ENCODE measurements around the gene CCDC136. TPM values are rescaled to one million over a fixed set of nuclear protein-coding genes. Genes with fewer than 3 reads are reported as not detected.

CCDC136 gene
- total RNA-seq, 1 experiment from 2014 or later = 11.1 TPM

- DNase-seq (ENCODE audit: low read depth, low spot score) (no peak), ATAC-seq (no peak)
- H3K4me2 ChIP-seq (ENCODE audit: low read length) = no peak overlapping the region
- no peaks in the 10 kb centered on the region for H3K4me1 ChIP-seq (ENCODE audit: control insufficient read depth in 1 of 2, insufficient read depth in 2 of 2, low read length in 2 of 2)
- H3K9me2 ChIP-seq (ENCODE audit: insufficient read depth) = no peaks in the 10 kb centered on the region
- H3K4me3 ChIP-seq (replicated peaks in 1 of 2; ENCODE audit: low read depth in 1 of 2, low read length in 2 of 2) = no peak overlapping the region
- intact Hi-C loops (cut with micrococcal nuclease) = no loop called here
- no peaks in the 10 kb centered on the region for H4K20me1 ChIP-seq (ENCODE audit: insufficient read depth)
- peaks cover 33 to 36% of the 10 kb centered on the region in 2 experiments for H3K36me3 ChIP-seq (ENCODE audit: control insufficient read depth in 1 of 2, insufficient read depth in 2 of 2, low read length in 2 of 2)
- H3K9ac ChIP-seq (ENCODE audit: low read length) = no peak overlapping the region
- ChIA-PET CTCF (no interaction called here), RAD21 (ENCODE audit: low non-redundant PET in 1 of 2, low total read pairs in 2 of 2, uncharacterized antibody in 2 of 2, unreplicated experiment in 2 of 2) (no interaction called here), POLR2A (no interaction called here)
- no peak overlapping the region for H3K27ac ChIP-seq (ENCODE audit: low read depth, low read length)
- H3K9me3 ChIP-seq (ENCODE audit: control insufficient read depth in 1 of 2, insufficient read depth in 1 of 2, low read depth in 1 of 2, low read length in 2 of 2) = no peaks in the 10 kb centered on the region
- no peak for TF ChIP-seq ZNF274 (IDR thresholded peaks at IDR 0.05; ENCODE audit: low read depth, low read length)
- no peak for TF ChIP-seq FOSL1 (IDR thresholded peaks at IDR 0.05; ENCODE audit: low read depth)
- TF ChIP-seq ELF1 (IDR thresholded peaks at IDR 0.05; ENCODE audit: borderline replicate concordance, low read depth) = no peak
- TF ChIP-seq ZFX (IDR thresholded peaks at IDR 0.05) = no peak
- TF ChIP-seq YY1 (IDR thresholded peaks at IDR 0.05; ENCODE audit: extremely low read depth, insufficient replicate concordance, low read depth, low read length) = no peak
- TF ChIP-seq RAD21 (IDR thresholded peaks at IDR 0.05; ENCODE audit: low read depth) = no peak
- TF ChIP-seq SP1 (IDR thresholded peaks at IDR 0.05; ENCODE audit: low read depth) = no peak
- no peak for TF ChIP-seq CEBPB (IDR thresholded peaks at IDR 0.05; ENCODE audit: low read depth)
- no peak for TF ChIP-seq CTCF (IDR thresholded peaks at IDR 0.05 in 2 of 3, conservative IDR thresholded peaks at IDR 0.05 in 1 of 3; ENCODE audit: borderline replicate concordance in 1 of 3, insufficient read depth in 1 of 3, low read depth in 2 of 3, low read length in 2 of 3)
- TF ChIP-seq POLR2AphosphoS5 (IDR thresholded peaks at IDR 0.05; ENCODE audit: low read depth, low read length) = no peak
- TF ChIP-seq ATF3 (IDR thresholded peaks at IDR 0.05) = no peak
- no peak for TF ChIP-seq EZH2 (IDR thresholded peaks at IDR 0.05)
- TF ChIP-seq SIN3A (IDR thresholded peaks at IDR 0.05; ENCODE audit: low read depth) = no peak
- TF ChIP-seq, protein P1, sequence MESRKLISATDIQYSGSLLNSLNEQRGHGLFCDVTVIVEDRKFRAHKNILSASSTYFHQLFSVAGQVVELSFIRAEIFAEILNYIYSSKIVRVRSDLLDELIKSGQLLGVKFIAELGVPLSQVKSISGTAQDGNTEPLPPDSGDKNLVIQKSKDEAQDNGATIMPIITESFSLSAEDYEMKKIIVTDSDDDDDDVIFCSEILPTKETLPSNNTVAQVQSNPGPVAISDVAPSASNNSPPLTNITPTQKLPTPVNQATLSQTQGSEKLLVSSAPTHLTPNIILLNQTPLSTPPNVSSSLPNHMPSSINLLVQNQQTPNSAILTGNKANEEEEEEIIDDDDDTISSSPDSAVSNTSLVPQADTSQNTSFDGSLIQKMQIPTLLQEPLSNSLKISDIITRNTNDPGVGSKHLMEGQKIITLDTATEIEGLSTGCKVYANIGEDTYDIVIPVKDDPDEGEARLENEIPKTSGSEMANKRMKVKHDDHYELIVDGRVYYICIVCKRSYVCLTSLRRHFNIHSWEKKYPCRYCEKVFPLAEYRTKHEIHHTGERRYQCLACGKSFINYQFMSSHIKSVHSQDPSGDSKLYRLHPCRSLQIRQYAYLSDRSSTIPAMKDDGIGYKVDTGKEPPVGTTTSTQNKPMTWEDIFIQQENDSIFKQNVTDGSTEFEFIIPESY (IDR thresholded peaks at IDR 0.05; ENCODE audit: extremely low read depth, insufficient replicate concordance, low read length) = no peak
- TF ChIP-seq EGR1 (IDR thresholded peaks at IDR 0.05; ENCODE audit: low read depth) = no peak
- no peak for TF ChIP-seq TCF7L2 (IDR thresholded peaks at IDR 0.05; ENCODE audit: borderline replicate concordance, extremely low read depth, insufficient read depth, insufficient read length)
- TF ChIP-seq POLR2A (IDR thresholded peaks at IDR 0.05; ENCODE audit: borderline replicate concordance, extremely low read depth, insufficient read depth, insufficient read length) = no peak
- TF ChIP-seq SRF (IDR thresholded peaks at IDR 0.05; ENCODE audit: low read depth) = no peak
- peaks cover 34% of the 10 kb centered on the region for H3K79me2 ChIP-seq (ENCODE audit: insufficient read depth, low read length)
- no peaks in the 10 kb centered on the region for H3K27me3 ChIP-seq (ENCODE audit: insufficient read depth, low read length)
- BruUV-seq (replicated peaks) = no TSS peak
- no peak overlapping the region for H2AFZ ChIP-seq (ENCODE audit: low read depth, low read length, poor library complexity, severe bottlenecking)
These were observed 32.5 kb upstream of the CCDC136 start for GRCh38 chr7:128759242-128759641.
